Measurements from ENCODE around the gene RTN4. TPM values are rescaled to one million over a fixed set of nuclear protein-coding genes. Genes with fewer than 3 reads are reported as not detected.

RTN4 gene
- total RNA-seq, 2 donors from 2014 or later: 199 to 280 TPM

- TF ChIP-seq CTCF (IDR thresholded peaks at IDR 0.05): no peak
- Histone ChIP-seq H3K4me3 (no peak overlapping the region), H3K27ac (no peak overlapping the region), H3K36me3 (no peaks in the 10 kb centered on the region), H3K4me1 (no peaks in the 10 kb centered on the region), H3K27me3 (no peaks in the 10 kb centered on the region), H3K9me3 (no peaks in the 10 kb centered on the region), H3K9ac (ENCODE audit: low read depth in 2 of 2, low read length in 2 of 2) (no peak overlapping the region)
- intact Hi-C loops (cut with DNase I): no loop called here
- no peak for DNase-seq
Observed at GRCh38 chr2:54925022-54925421, 125.2 kb downstream of the RTN4 start.

- no peak overlapping the region for H3K4me3 ChIP-seq
- no peak overlapping the region for H3K27ac ChIP-seq
- intact Hi-C loops (cut with DNase I): no loop called here
- no peaks in the 10 kb centered on the region for H3K9me3 ChIP-seq
- no peak for DNase-seq
- H3K36me3 ChIP-seq: no peaks in the 10 kb centered on the region
- TF ChIP-seq CTCF (IDR thresholded peaks at IDR 0.05): no peak
- no peaks in the 10 kb centered on the region for H3K4me1 ChIP-seq
- H3K27me3 ChIP-seq: no peaks in the 10 kb centered on the region
- H3K9ac ChIP-seq (ENCODE audit: low read depth in 2 of 2, low read length in 2 of 2): no peak overlapping the region
Observed at GRCh38 chr2:54924121-54924520, 126.1 kb downstream of the RTN4 start.

Other genes with a start within 250 kb of the RTN4 start
- gene CLHC1, start 181.8 kb upstream of the RTN4 start, total RNA-seq: 1 to 10 TPM; 8.1 to 8.9 TPM
- gene RPS27A, start 182.2 kb upstream of the RTN4 start, total RNA-seq: 100 to 1,000 TPM; 756 to 773 TPM
- 10 to 100 TPM; 39.1 to 49.9 TPM for gene MTIF2, start 218.8 kb upstream of the RTN4 start, total RNA-seq